Smooth muscle cell (in vitro differentiated cells): ENCODE data around the gene VRK2. TPM values are rescaled to one million over a fixed set of nuclear protein-coding genes. Genes with fewer than 3 reads are reported as not detected.

ENCODE experiments used
- DNase-seq: peaks from one replicate; lab custom pipeline; 2025; ENCODE audit not compliant: unreplicated experiment; lab: John Stamatoyannopoulos, UW
- H2AFZ ChIP-seq: fragments of 200-600 bp; sonication (generic); 2 replicates; pipeline ENCODE4 v1.6.0; 2016; ENCODE audit warnings: antibody characterized with exemption, low read depth, mild to moderate bottlenecking
- H3F3A ChIP-seq: fragments of 200-600 bp; sonication (generic); 2 replicates; pipeline ENCODE4 v1.6.0; 2017; ENCODE audit warnings: antibody characterized with exemption, low read depth
- H3K27ac ChIP-seq: fragments of 200-600 bp; sonication (generic); 2 replicates; pipeline ENCODE4 v1.5.1; 2016; ENCODE audit warnings: low read depth, mild to moderate bottlenecking
- H3K27me3 ChIP-seq: fragments of 200-600 bp; sonication (generic); 2 replicates; pipeline ENCODE4 v1.6.1; 2016; ENCODE audit warnings: low read depth, mild to moderate bottlenecking
- H3K36me3 ChIP-seq: fragments of 200-600 bp; sonication (generic); 2 replicates; pipeline ENCODE4 v1.5.1; 2016; ENCODE audit warnings: low read depth
- H3K4me1 ChIP-seq: fragments of 200-600 bp; sonication (generic); 2 replicates; pipeline ENCODE4 v1.5.1; 2016; ENCODE audit warnings: low read depth
- H3K4me2 ChIP-seq: fragments of 200-600 bp; sonication (generic); 2 replicates; pipeline ENCODE4 v1.6.0; 2016; ENCODE audit warnings: mild to moderate bottlenecking
- H3K4me3 ChIP-seq: fragments of 200-600 bp; sonication (generic); 2 replicates; pipeline ENCODE4 v1.5.1; 2016; ENCODE audit warnings: mild to moderate bottlenecking
- H3K79me2 ChIP-seq: fragments of 200-600 bp; sonication (generic); 2 replicates; pipeline ENCODE4 v1.6.0; 2016; ENCODE audit warnings: low read depth, mild to moderate bottlenecking
- H3K9ac ChIP-seq: fragments of 200-600 bp; sonication (generic); 2 replicates; pipeline ENCODE4 v1.6.0; 2016; ENCODE audit warnings: low read depth
- H3K9me3 ChIP-seq: fragments of 200-600 bp; sonication (generic); replicated peaks from 2 replicates; pipeline ENCODE4 v1.5.1; 2016; ENCODE audit warnings: low read depth
- H4K20me1 ChIP-seq: fragments of 200-600 bp; sonication (generic); 2 replicates; pipeline ENCODE4 v1.6.0; 2016; ENCODE audit warnings: low read depth
- CTCF ChIP-seq: fragments of 200-600 bp; sonication (generic); IDR thresholded peaks from 2 replicates; pipeline ENCODE4 v1.5.1; 2017; ENCODE audit warnings: borderline replicate concordance, mild to moderate bottlenecking, antibody characterized with exemption; ENCODE audit not compliant: insufficient read depth, poor library complexity, severe bottlenecking
- WGBS: methylation state at CpG from one replicate; pipeline ENCODE4 v1.1.7; 2016; ENCODE audit warnings: low lambda C conversion rate; 5-methylcytosine and 5-hydroxymethylcytosine counted together
- polyA plus RNA-seq: library from polyadenylated mRNA; unstranded; fragments of >200 nt; fragmentation: Nextera tagmentation; extraction: Ambion mirVana; gene quantifications from 2 replicates; pipeline ENCODE4 v1.2.1, GENCODE V29; 2016
- total RNA-seq: library from RNA; depleted of rRNA; stranded (reverse); fragments of >200 nt; gene quantifications from 2 replicates; pipeline ENCODE4 v1.2.3, GENCODE V29; 2014

VRK2 gene
- total and polyA plus RNA-seq, 2 experiments from 2014 or later = 22.2 to 35.5 TPM

- no peak overlapping the region for H3K9ac ChIP-seq
- peaks cover 7% of the 10 kb centered on the region for H3F3A ChIP-seq
- H3K9me3 ChIP-seq = no peaks in the 10 kb centered on the region
- TF ChIP-seq CTCF = no peak
- H2AFZ ChIP-seq = no peak overlapping the region
- no peak for DNase-seq
- peaks cover 7% of the 10 kb centered on the region for H3K4me1 ChIP-seq
- no peaks in the 10 kb centered on the region for H4K20me1 ChIP-seq
- no peaks in the 10 kb centered on the region for H3K27me3 ChIP-seq
- no peaks in the 10 kb centered on the region for H3K79me2 ChIP-seq
- H3K4me2 ChIP-seq = no peak overlapping the region
- H3K27ac ChIP-seq = peak overlapping the region; percentile 73
- no peak overlapping the region for H3K4me3 ChIP-seq
- no peaks in the 10 kb centered on the region for H3K36me3 ChIP-seq
- 98% methylated on average over 2 of the region's 2 CpGs for WGBS
Observed at GRCh38 chr2:58130238-58130637, 83.6 kb downstream of the VRK2 start.

GRCh38 chr2:58131191-58132011 is 84.8 kb downstream of the VRK2 start:
- WGBS = 18% methylated on average over 5 of the region's 5 CpGs
- Histone ChIP-seq H3K27me3 (no peaks in the 10 kb centered on the region), H3K9ac (no peak overlapping the region), H3K27ac (peak overlapping the region; percentile 73), H3F3A (peaks cover 7% of the 10 kb centered on the region), H3K4me2 (peak overlapping the region; percentile 35), H3K4me3 (no peak overlapping the region), H3K79me2 (no peaks in the 10 kb centered on the region), H3K4me1 (peaks cover 7% of the 10 kb centered on the region), H3K36me3 (no peaks in the 10 kb centered on the region), H3K9me3 (no peaks in the 10 kb centered on the region), H2AFZ (no peak overlapping the region), H4K20me1 (no peaks in the 10 kb centered on the region)
- no peak for DNase-seq
- peak; percentile 26 for TF ChIP-seq CTCF

GRCh38 chr2:58133395-58133794 is 86.8 kb downstream of the VRK2 start:
- Histone ChIP-seq H4K20me1 (no peaks in the 10 kb centered on the region), H3K79me2 (no peaks in the 10 kb centered on the region), H2AFZ (no peak overlapping the region), H3K4me2 (no peak overlapping the region), H3K9ac (no peak overlapping the region), H3K36me3 (no peaks in the 10 kb centered on the region), H3K27ac (no peak overlapping the region), H3K4me3 (no peak overlapping the region), H3K4me1 (peaks cover 7% of the 10 kb centered on the region), H3K27me3 (no peaks in the 10 kb centered on the region), H3F3A (peaks cover 7% of the 10 kb centered on the region), H3K9me3 (no peaks in the 10 kb centered on the region)
- TF ChIP-seq CTCF = no peak
- DNase-seq = no peak

- DNase-seq = no peak
- H4K20me1 ChIP-seq = no peaks in the 10 kb centered on the region
- H3K9ac ChIP-seq = no peak overlapping the region
- H2AFZ ChIP-seq = no peak overlapping the region
- no peaks in the 10 kb centered on the region for H3F3A ChIP-seq
- no peaks in the 10 kb centered on the region for H3K36me3 ChIP-seq
- no peaks in the 10 kb centered on the region for H3K79me2 ChIP-seq
- no peak for TF ChIP-seq CTCF
- WGBS = 57% methylated on average over 2 of the region's 2 CpGs
- H3K4me1 ChIP-seq = peaks cover 5% of the 10 kb centered on the region
- no peak overlapping the region for H3K4me3 ChIP-seq
- no peaks in the 10 kb centered on the region for H3K9me3 ChIP-seq
- H3K27me3 ChIP-seq = no peaks in the 10 kb centered on the region
- H3K4me2 ChIP-seq = no peak overlapping the region
- H3K27ac ChIP-seq = peak overlapping the region; percentile 5
Observed at GRCh38 chr2:58135861-58136260, 89.3 kb downstream of the VRK2 start.
